ENCODE data around the gene ERBB2. TPM values are rescaled to one million over a fixed set of nuclear protein-coding genes. Genes with fewer than 3 reads are reported as not detected.

The ERBB2 gene
- total and polyA plus RNA-seq, 2 of the 13 experiments (the other 11 are each of a cell fraction or from before 2014, with no cell fraction given), result 57.7 to 64.1 TPM

- no peak for TF ChIP-seq HNF1A (IDR thresholded peaks at IDR 0.05; ENCODE audit: low read depth)
- peak; percentile 88 for TF ChIP-seq HNF1A (CRISPR knock-in tag; IDR thresholded peaks at IDR 0.05; ENCODE audit: borderline replicate concordance)
- TF ChIP-seq PCBP1 (IDR thresholded peaks at IDR 0.05; ENCODE audit: borderline replicate concordance, low read depth, low read length), result 0 out of 2 replicates have a peak, but pooled peaks have one; percentile 57
- TF ChIP-seq ZMYM3 (CRISPR knock-in tag; IDR thresholded peaks at IDR 0.05), result peak; percentile 45; the same call in 1 of the 2 replicates
- peak; percentile 66; the same call in 1 of the 2 replicates for TF ChIP-seq KDM5A (IDR thresholded peaks at IDR 0.05; ENCODE audit: borderline replicate concordance, low read length)
- TF ChIP-seq EHMT2 (IDR thresholded peaks at IDR 0.05; ENCODE audit: borderline replicate concordance, low read depth, low read length), result no peak
- peak; percentile 87 for TF ChIP-seq UBTF (CRISPR knock-in tag; IDR thresholded peaks at IDR 0.05)
- TF ChIP-seq ZFP36 (IDR thresholded peaks at IDR 0.05; ENCODE audit: borderline replicate concordance, low read depth, low read length, partially characterized antibody), result no peak
- TF ChIP-seq ERF (CRISPR knock-in tag; IDR thresholded peaks at IDR 0.05), result peak; percentile 95
- peak; percentile 94 for TF ChIP-seq ELF4 (CRISPR knock-in tag; IDR thresholded peaks at IDR 0.05; ENCODE audit: borderline replicate concordance)
- peak; percentile 61; the same call in 1 of the 2 replicates for TF ChIP-seq PRDM10 (CRISPR knock-in tag; IDR thresholded peaks at IDR 0.05; ENCODE audit: low read depth)
- peak; percentile 97 for TF ChIP-seq KAT8 (CRISPR knock-in tag; IDR thresholded peaks at IDR 0.05)
- peak; percentile 73 for TF ChIP-seq HOXD1 (CRISPR knock-in tag; IDR thresholded peaks at IDR 0.05)
- peak; percentile 50; the same call in 1 of the 2 replicates for TF ChIP-seq ZNF143 (CRISPR knock-in tag; IDR thresholded peaks at IDR 0.05)
- TF ChIP-seq ZBTB44 (CRISPR knock-in tag; IDR thresholded peaks at IDR 0.05), result 0 out of 2 replicates have a peak, but pooled peaks have one; percentile 60
- TF ChIP-seq RBM22 (optimal IDR thresholded peaks at IDR 0.05; ENCODE audit: low read length), result peak; percentile 26
Measured at GRCh38 chr17:39730095-39730921, 30.4 kb downstream of the ERBB2 start, which contains the start of gene MIEN1 (continued).
